Measurements from ENCODE around the gene IGSF23.

IGSF23 gene

DNA sequence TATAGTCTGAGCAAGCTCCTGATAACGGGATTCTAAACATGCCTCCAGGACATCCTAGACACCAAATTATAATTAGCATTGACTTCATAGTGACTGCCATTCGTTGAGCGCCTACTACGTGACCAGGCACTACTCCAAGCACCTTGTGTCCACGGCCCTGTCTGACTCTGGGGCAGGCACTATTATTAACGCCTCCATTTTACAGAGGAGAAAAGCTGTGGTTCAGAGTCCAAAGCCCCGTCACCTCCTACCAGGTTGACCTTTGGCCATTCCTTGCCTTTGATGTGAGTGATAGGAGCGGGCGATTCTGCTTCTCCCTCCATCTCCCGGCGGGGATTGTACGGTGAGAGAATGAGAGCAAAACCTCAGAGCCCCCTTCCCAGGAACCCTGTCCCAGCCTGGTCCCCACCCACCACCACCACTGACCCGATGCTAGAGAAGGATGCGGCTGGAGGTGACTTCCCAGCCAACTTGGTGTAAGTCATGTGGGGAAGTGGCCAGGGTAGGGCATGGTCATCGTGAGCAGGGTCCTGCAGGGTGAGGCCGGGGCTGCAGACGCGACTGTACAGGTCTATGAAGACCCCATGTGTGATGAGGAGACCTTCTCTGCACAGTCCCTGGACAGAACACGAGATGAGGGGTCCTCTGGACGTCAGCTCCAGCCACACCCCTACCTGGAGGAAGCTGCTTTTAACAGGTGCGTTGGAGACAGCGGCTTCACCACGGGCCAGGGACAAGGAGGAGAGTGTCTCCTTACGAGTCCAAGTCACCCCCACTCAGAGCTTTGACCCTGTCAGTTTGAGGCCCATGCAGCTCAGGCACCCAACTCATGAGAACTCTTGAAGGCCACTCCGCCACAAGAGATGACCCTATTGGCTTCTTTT, at the start of gene IGSF23:
Gene IGSF23, plus strand, starts transcription at position 269 of the 884 bp plus-strand sequence. Its CDS starts 83 bp downstream, at position 352.
- no peak for DNase-seq

- no peak for DNase-seq
Measured at GRCh38 chr19:44566984-44567383, 46.4 kb upstream of the IGSF23 start.

DNA sequence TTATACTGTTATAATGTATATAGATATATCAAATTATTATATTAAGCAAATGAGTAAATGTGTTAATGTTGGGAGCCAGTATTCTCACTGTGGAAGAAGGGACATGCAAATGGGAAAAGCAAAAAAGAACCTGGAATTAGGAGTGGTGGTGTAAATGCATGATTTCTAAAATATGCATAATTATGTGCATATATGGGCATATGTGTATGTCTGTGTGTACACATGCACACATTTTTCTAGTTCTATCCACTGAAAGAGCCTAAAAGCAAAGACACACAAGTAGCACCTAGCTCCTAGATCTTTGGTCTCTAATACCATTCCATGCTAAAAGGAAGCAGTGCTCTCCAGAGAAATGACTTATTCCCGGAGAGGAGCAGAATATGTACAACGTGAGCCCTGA, 45.6 kb upstream of the IGSF23 start:
- DNase-seq, result no peak

DNA sequence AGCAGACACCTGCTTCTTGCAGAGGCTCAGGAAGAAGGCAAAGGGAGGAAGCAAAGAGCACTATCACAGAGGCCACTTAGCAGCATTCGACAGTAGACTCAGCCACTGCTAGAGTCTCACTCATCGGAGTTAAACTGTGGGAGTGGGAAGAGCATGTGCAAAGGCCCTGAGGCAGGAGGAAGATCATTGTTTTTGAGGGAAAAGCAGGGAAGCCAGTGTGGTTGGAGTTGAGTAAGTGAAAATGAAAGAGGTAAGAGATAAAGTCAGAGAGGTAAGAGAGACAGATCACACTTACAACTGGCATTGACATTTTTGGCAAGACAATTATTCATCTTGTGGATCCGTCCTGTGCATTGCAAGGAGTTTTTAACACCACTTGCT, 42.8 kb upstream of the IGSF23 start:
- no peak for DNase-seq

- DNase-seq, result peak; percentile 69
Measured at GRCh38 chr19:44570984-44571684, 42.2 kb upstream of the IGSF23 start.

GRCh38 chr19:44571830-44572580, 41.4 kb upstream of the IGSF23 start:
- DNase-seq, result no peak

- DNase-seq, result no peak
Measured at GRCh38 chr19:44572581-44572900, 40.8 kb upstream of the IGSF23 start.

- no peak for DNase-seq
Measured at GRCh38 chr19:44573183-44573582, 40.2 kb upstream of the IGSF23 start.

- DNase-seq, result no peak
Measured at GRCh38 chr19:44573627-44574026, 39.7 kb upstream of the IGSF23 start.

DNA sequence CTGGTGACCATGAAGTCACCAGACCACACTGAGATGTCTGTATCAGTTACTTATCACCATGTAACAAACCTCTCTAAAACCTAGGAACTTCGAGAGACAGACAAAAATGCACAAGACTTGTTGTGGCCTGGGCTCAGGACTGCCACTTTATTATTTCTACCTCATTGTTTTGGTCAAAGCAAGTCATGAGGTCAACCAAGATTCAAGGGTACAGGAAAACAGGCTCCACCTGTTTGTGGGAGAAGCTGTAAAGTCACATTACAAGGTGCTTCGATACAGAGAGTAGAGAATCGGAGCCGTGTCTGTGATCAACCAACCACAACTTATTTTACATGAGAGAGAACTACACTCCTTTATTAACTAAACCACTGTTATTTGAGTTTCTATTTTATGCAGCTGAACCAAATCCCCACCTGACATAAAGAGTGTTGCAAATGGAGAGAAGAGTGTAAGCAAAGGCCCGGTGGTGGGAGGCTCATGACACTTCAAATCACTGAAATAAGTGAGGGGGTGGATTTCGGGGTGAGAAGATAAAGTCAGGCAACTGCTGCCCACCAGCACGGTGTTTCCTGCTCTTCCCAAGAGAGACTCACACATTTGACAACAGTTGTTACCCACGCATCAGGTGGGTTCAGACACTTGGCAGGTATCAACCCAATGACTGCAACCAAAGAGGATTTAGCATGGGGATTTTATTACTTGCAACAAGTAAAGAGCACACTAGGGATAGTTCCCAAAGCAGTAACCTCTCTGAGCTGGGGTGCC, 39.0 kb upstream of the IGSF23 start:
- no peak for DNase-seq

- no peak for DNase-seq
Measured at GRCh38 chr19:44575116-44575700, 38.2 kb upstream of the IGSF23 start.

- no peak for DNase-seq
Measured at GRCh38 chr19:44576843-44577565, 36.4 kb upstream of the IGSF23 start.

DNA sequence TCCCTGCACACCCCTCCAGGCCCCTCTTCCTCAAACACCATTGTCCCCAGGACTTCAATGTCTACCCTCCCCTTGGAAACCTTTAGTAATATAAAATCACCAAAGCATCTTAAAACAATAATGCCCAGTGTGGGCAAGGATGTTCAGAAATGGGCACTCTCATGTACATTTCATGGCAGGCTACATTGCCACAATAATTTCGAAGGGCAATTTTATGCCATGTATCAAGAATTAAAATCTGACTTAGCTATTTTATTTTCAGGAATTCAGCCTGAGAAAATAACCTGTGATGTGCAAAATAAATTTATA, 35.8 kb upstream of the IGSF23 start:
- no peak for DNase-seq

DNA sequence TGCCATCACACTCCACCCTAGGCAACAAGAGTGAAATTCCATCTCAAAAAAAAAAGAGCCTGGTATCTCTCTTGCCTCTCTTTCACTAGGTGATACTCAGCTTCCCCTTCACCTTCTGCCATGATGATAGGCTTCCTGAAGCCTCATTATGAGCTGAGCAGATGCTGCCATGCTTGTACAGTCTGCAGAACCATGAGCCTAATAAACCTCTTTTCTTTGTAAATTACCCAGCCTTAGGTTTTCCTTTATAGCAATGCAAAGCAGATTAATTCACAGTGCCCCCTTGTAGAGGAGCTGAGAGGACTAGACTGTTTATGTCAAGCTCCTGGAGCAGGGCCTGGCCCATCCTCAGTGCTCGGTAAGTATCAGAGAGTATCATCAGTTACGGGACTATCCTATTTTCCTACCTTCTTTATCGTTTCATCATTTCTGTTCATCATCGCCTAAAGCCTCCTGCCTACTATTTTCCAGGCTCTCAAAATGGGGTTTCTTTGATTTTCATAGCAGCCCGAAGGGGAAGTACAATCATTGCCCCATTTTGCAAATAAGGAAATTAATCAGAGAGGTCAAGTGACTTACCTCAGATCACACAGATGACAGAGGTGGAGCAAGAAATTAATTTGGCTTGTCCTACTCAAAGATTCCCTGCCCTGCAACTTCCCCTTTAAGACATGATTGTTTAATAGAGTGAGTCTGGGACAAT, 33.5 kb upstream of the IGSF23 start:
- no peak for DNase-seq

DNA sequence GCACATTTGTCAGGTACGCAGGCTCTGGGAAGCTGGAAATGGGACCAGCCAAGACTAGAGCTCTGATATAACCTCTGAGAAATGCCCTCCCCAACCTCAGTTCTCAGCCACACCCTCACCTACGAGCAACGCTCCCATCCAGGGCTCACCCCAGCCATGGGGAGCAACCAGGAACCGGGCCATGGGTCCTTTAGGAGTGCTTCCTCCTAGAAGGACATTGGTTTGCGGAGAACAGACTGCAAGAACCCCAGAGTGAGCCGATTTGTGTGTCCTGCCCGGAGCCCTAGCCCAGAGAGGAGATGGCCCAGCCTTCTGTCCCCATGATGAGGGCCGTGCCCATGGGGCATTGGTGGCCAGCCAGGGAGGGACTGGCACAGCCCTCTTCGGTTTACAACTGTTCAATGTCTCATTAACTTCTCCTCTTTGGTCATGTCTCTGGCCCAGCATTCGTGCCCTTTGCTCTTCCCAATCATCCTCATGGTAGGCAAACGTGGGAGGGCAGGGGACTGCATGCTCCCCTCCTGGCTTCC, 32.9 kb upstream of the IGSF23 start:
- DNase-seq, result no peak

DNA sequence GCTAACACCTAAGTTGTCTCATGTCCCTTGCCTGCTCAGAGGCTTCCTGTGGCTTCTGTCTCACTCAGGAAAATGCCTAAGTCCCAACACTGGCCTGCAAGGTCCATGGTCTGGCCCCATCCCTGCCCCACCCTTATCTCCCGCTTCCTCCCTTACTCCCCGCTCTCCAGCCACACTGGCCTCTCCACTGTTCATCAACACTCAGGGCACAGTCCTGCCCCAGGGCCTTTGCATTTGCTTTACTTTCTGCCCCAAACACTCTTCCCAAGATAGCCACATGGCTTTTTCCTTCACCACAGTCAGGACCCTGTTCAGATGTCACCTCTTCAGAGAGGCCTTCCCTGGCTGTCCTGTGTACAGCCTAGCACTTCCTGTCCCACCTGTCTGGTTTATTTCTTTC, 32.1 kb upstream of the IGSF23 start:
- DNase-seq, result no peak

- no peak for DNase-seq
Measured at GRCh38 chr19:44582581-44583265, 30.6 kb upstream of the IGSF23 start.

GRCh38 chr19:44585371-44586133, 27.8 kb upstream of the IGSF23 start:
- DNase-seq, result no peak

DNA sequence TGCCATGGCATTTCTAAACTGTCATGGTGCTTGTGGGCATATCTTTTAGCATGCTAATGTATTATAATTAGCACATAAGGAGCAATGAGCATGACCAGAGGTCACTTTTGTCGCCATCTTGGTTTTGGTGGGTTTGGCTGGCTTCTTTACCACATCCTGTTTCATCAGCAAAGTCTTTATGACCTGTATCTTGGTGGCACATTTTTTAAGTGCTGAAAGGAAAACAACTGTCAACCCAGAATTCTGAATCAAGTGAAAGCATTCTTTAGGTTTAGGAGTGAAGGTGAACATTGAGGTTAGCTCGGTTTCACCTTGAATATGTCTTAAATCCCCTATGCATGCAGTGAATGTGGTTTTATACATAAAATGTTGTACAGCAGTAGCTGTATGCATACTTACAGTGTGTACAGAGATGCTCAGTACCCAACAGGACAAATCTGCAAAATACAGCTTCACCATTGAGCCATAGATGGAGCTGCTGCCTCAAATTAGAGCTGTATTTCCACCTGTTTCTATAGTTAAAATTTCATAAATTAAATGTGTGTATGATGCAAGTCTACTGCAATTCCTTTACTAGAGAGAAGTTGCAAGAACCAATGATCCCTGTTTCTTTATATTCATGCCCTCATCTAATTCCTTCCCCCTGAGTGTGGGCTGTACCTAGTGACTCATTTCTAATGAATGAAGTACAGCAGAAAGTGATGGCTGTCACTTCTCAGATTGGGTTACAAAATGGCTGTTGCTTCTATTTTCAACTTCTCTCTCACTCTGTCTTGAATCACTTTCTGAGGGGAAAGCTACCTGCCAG, 25.2 kb upstream of the IGSF23 start:
- DNase-seq, result no peak
